Lower leg skin (tissue), 3 donors: Measurements from ENCODE around the gene OR4D6.

Experiments
- POLR2A ChIP-seq, 2 donors: fragments of 450-650 bp; IDR thresholded peaks; one replicate each; pipeline ENCODE4 v1.6.1; 2016 to 2017; ENCODE audit warnings: antibody characterized with exemption in 2 of 2, mild to moderate bottlenecking in 1 of 2, moderate library complexity in 1 of 2
- TF ChIP-seq, protein P1 (sequence below), 3 donors: fragments of 450-650 bp; IDR thresholded peaks; one replicate each; pipeline ENCODE4 v1.5.1; 2016; ENCODE audit warnings: antibody characterized with exemption in 3 of 3, mild to moderate bottlenecking in 3 of 3, moderate library complexity in 2 of 3

DNA sequence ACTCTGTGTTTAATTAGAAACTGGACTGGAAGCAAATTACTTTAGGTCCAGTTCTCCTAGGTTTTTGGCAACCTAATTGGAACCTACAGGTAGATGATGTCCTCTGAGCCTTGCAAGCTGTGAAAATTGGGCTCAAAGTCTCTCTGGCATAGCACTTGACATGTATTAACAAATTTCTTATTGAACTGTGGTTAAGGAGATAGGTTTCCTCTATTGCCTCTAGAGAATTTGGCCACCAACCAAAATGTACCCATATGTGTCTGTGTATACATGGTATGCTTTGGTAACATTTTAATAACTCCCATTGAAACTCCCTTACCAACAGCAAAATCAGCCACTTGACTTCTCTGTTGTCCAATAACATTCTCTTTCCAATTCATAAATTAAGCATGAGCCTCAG lies 16.3 kb downstream of the OR4D6 start, which contains the start of gene OR4D10:
- no peak for TF ChIP-seq POLR2A (IDR thresholded peaks at IDR 0.05)
- TF ChIP-seq, protein P1, sequence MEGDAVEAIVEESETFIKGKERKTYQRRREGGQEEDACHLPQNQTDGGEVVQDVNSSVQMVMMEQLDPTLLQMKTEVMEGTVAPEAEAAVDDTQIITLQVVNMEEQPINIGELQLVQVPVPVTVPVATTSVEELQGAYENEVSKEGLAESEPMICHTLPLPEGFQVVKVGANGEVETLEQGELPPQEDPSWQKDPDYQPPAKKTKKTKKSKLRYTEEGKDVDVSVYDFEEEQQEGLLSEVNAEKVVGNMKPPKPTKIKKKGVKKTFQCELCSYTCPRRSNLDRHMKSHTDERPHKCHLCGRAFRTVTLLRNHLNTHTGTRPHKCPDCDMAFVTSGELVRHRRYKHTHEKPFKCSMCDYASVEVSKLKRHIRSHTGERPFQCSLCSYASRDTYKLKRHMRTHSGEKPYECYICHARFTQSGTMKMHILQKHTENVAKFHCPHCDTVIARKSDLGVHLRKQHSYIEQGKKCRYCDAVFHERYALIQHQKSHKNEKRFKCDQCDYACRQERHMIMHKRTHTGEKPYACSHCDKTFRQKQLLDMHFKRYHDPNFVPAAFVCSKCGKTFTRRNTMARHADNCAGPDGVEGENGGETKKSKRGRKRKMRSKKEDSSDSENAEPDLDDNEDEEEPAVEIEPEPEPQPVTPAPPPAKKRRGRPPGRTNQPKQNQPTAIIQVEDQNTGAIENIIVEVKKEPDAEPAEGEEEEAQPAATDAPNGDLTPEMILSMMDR (IDR thresholded peaks at IDR 0.05) = no peak
